Loucy (cell line): ENCODE results near the gene KIF14.

Experiments
- EZH2phosphoT487 ChIP-seq: fragments of 200-600 bp; IDR thresholded peaks from 2 replicates; pipeline ENCODE4 v1.6.1; 2018; ENCODE audit warnings: antibody characterized with exemption, mild to moderate bottlenecking, moderate library complexity, borderline replicate concordance
- TF ChIP-seq, protein P1 (sequence below): fragments of 200-600 bp; sonication (generic); conservative IDR thresholded peaks from 2 replicates; pipeline ENCODE4 v1.5.1; 2014; ENCODE audit warnings: mild to moderate bottlenecking, antibody characterized with exemption, low read length

DNA sequence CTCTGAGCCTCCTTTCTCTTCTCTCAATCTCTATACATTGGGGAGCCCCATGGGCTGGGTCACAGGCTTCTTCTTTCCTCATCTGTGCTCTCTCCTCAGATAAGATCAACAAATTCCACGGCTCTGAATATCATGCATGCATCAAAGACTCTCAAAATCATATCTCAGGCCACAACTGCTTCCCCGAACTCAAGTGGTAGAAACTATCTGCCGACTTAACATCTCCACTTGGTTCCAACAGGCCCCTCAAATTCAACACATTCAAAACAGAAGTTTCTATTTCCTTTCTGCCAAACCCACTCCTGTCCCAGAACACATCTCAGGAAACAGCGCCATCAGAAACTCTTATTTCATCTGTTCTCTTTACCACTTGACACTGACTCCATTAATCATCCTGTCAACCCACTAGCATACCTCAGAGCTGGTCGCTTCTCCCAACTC, 32.5 kb upstream of the KIF14 start:
- TF ChIP-seq, protein P1, sequence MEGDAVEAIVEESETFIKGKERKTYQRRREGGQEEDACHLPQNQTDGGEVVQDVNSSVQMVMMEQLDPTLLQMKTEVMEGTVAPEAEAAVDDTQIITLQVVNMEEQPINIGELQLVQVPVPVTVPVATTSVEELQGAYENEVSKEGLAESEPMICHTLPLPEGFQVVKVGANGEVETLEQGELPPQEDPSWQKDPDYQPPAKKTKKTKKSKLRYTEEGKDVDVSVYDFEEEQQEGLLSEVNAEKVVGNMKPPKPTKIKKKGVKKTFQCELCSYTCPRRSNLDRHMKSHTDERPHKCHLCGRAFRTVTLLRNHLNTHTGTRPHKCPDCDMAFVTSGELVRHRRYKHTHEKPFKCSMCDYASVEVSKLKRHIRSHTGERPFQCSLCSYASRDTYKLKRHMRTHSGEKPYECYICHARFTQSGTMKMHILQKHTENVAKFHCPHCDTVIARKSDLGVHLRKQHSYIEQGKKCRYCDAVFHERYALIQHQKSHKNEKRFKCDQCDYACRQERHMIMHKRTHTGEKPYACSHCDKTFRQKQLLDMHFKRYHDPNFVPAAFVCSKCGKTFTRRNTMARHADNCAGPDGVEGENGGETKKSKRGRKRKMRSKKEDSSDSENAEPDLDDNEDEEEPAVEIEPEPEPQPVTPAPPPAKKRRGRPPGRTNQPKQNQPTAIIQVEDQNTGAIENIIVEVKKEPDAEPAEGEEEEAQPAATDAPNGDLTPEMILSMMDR = no peak
- TF ChIP-seq EZH2phosphoT487 = no peak
